ELR (cell line): ENCODE data around the gene ATP2A2.

Experiments used
- DNase-seq: peaks from one replicate; pipeline ENCODE4 v3.0.0-alpha.2; 2015; ENCODE audit warnings: low read depth

The ATP2A2 gene

DNA sequence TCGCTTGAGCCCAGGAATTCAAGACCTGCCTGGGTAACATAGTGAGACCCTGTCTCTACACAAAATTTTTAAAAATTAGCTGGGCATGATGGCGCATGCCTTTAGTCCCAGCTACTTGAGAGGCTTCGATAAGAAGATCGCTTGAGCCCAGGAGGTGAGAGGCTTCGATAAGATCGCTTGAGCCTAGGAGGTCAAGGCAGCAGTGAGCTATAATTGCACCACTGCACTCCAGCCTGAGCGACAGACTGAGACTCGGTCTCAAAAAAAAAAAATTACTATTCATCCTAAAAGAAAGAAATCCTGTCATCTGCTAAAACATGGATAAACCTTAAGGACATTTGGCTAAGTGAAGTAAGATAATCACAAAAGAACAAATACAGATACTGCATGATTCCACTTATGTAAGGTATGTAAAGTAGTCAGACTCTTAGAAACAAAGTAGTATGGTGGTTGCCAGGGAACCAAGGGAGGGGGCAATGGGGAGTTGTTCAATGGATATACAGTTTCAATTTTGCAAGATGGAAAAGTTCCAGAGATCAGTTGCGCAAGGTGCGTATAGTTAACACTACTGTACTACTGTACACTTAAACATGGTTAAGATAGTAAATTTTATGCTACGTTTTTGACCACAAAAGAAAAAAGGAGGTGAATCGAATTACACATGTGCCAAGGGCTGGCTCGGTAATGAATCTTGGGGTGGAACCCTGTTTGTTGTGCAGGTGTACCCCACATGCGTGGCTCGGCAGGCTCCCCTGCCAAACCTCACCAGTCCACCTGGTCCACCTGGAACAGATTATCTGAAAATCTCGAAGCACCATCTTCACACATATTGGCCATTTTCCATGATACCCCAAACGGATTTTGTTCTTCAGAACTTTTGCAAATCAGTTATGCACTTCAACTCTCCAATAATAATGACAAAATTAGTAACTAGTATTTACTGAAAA, 18.3 kb upstream of the ATP2A2 start:
- no peak for DNase-seq

DNA sequence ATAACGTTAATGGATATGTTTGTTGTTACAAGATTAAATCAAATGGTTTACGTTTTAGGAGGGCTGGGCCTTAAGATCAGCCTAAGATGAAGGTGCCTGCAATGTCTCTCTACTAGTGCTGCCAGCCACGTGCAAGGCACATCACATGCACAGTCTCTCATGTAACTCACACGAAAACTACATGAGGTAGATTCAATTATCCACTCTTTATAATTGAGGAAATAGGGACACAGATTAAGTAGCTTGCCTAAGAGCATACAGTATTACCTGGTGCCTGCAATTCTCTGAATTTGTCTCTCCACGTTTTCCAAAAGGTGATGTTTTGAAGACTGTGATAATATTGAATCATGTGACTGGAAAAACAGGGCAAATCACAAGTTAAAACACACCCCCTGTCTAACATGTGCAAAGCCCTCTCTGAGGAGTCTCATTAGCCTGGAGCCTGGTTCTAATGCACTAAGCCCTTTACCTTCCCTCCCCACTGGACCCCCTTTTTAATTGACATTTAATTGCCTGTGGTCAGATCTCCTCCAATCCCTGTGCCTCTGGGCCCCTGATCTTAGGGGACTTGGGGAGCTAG, 14.6 kb upstream of the ATP2A2 start:
- no peak for DNase-seq

GRCh38 chr12:110266980-110267620, 13.9 kb upstream of the ATP2A2 start:
- DNase-seq = peak; percentile 58

DNA sequence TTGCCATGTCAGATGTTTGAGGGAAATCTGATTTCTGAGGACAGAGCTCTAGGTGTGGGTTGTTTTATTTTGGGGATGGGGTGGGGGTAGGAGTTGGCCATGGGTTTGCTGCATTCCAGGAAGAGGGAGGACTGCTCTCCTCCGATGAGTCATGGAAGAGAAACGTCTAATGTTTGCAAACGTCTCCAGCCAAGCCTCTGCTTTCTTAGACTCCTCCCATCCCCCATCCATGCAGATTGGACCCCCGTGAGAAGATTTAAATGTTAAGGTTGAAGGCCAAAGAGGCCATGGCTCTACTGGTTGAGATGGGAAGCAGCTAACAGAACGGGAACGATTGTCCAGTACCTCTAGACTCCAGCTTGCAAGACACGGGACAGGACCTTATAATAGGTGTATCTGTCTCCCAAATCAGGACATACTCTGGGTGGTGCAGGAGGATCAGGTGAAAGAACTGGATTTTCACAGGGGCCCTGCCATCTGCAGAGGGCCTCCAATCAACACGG, 11.4 kb upstream of the ATP2A2 start:
- DNase-seq = peak; percentile 83

DNA sequence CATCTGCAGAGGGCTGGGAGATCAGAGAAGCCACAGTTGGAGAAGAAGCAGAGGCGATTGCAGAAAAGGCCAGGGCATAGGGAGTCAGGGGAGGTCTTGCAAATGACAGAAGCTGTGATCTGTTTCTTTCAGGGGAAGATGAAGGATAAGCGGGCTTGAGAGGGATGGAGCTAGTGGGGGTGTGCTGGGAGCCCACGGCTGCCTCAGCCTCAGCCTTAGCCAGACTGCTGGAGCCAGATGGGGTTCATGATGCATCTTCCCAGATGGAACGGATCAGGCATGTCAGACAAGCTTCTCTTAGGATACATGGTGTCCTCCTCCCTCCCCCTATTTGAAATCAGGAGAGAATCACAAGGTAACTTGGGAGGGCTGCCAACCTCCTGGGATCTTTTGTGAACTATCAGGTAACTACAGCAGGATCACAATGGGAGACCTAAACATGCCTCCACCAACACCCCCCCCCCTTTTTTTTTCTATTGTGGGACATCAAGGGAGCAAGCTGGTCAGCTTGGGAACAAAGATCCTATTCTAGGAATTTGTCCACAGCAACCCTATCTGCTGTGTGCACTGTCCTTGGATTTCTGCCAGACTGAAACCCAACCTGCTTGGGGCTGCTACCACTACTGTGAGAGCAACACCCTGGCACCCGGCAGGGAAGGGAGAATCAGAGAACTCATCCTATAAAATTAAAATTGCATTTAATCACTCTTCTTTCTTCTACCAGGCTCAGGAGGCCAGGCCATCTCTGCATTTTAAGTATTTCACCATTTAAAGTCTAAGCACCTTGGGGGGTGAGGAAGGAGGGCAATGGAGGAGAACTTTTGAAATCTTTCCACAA, 10.7 kb upstream of the ATP2A2 start:
- DNase-seq = peak; percentile 49

GRCh38 chr12:110271015-110271414, 10.0 kb upstream of the ATP2A2 start:
- DNase-seq = no peak

GRCh38 chr12:110277530-110278254, 3.4 kb upstream of the ATP2A2 start:
- DNase-seq = no peak

- no peak for DNase-seq
These were observed 2.9 kb upstream of the ATP2A2 start for GRCh38 chr12:110278255-110278536.

DNA sequence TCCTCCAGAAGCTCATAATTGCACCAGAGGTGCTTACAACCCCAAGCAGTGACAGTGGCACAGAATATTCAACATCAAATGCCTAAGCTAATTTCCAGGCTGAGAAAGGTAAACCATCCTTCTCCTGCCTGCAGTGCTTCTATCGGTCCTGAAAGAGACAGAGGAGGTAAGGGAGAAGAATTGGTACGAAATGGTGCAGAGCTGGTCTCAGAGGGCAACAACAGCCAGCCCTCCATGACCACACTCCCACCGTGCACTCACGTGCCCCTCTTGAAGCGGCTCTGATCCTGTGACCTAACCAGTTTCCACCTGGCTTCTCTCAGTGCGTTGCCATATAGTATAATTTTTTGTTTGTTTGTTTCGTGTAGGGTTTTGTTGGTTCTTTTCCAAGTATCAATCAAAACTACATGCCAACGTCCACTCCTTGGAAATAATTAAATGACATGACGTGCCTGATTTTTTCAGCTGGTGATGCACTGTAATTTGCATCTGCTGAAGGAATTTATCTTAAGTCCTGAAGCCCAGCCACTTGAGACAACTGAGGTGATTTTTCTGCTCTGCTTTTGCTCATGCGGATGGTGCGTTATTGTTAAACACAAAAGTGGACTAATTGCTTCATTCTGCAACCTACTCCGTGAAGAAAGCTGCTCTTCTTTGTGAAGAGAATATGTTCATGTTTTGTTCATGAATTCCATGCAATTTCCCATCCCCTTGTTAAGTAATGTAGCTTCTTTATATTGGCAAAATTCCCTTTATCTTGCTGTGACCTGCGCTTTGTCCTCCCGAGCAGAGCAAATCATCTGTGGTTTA, 1.3 kb upstream of the ATP2A2 start:
- DNase-seq = no peak

DNA sequence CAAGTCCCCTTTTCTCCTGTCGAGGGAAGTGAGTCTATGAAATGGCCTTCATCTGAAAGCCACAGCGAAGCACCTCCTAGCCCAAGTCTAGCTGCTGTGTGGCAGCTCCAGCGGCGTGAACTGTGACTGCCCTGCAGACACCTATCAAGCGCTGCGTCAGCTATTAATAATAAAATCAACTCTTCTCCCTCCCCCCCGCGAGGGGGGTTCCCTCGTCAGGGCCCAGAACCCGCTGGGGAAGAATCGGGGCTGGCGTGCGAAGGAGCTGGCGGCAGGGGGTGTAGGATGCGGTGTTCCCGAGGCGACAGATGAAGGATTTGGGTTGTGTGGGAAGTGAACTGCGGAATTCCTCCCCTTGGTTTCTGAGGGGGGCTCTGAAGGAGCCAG, 662 bp upstream of the ATP2A2 start:
- DNase-seq = peak; percentile 72

GRCh38 chr12:110281549-110282299, 677 bp downstream of the ATP2A2 start:
- peak; percentile 71 for DNase-seq

GRCh38 chr12:110282300-110282860, 1.3 kb downstream of the ATP2A2 start:
- peak; percentile 74 for DNase-seq

DNA sequence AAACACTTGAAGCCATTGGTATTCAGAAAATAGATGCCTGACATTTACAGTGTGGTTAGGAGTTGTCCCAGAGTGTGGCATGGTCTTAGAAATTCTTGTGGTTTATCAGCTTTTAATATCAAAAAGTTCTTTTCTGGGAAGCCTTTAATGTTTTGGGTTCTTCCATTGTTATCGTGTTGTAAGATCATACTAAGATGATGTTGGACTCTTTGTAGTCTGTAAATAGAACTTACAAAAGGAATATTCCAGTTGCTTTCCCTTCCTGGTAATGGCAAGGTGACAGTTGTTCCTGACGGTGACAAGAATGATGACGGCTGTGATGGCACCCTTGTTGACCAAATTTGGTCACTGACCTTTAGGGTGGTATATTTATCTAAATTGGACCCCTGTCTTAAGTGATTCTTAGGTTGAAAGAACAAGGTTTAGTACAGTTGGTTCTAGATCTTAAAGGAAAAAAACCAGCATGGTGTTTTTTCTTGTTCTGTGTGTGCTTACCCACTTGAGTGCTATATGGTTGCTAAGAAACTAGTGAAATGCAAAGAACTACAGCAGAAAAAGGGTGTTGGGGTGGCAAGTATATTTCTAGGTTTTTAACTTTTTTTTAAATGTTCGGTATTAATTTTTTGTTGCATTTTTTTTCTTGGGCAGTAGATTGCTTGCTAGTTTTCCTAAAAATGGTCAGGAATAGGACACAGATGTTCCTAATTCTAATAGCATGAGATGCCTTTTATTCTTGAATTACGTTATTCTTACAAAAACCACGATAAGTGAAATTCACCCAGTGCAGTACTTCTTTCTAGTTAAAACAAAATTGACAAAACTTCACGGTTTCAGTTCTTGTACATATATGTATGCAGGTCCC, 2.1 kb downstream of the ATP2A2 start:
- DNase-seq = no peak

DNA sequence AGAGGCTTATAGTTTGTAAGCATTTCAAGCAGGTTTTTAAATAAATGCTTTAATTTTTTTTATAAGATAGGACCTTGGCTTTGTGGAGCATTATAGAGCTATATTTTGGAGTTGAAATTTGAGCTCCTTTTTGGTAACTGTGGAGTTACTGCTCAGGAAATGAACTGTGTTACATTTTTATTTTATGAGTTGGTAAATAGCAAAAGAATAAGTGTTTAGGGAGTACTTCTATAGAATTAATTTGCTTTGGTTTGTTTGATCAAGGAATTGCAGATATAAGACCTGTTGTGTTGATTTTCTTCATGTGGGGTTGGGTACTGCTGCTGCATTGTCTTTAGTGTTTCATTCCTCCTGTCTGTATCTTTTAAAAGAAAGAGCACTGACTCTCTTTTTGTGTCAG, 3.5 kb downstream of the ATP2A2 start:
- no peak for DNase-seq

DNA sequence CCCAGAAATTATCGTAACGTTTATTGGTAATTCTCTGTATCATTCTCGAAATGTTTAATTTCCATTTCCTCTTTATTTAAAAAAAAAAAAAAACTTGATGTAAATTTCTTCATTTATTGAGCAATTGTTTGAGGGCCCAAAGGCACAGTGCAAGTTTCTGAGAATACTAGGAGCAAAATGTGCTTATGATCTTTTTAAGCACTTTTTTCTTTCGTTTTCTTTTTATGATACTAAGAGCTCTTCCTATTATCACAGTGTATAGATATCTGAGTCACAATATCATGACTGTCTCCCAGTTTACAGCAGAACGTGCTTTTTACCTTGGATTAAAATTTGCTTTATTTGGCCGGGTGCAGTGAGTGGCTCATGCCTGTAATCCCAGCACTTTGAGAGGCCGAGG, 5.6 kb downstream of the ATP2A2 start:
- peak; percentile 64 for DNase-seq

DNA sequence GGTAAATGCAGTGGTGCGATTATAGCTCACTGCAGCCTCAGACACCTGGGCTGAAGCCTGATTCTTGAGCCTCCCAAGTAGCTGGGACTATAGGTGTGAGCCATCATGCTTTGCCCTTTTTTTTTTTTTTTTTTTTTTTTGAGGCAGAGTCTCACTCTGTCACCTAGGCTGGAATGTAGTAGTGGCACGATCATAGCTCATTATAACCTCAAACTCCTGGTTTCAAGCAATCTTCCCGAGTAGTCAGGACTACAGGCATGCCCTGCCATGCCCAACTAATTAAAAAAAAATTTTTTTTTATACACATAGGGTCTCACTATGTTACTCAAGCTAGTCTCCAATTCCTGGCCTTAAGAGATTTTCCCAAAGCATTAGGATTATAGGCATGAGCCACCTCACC, 6.9 kb downstream of the ATP2A2 start:
- DNase-seq = no peak

DNA sequence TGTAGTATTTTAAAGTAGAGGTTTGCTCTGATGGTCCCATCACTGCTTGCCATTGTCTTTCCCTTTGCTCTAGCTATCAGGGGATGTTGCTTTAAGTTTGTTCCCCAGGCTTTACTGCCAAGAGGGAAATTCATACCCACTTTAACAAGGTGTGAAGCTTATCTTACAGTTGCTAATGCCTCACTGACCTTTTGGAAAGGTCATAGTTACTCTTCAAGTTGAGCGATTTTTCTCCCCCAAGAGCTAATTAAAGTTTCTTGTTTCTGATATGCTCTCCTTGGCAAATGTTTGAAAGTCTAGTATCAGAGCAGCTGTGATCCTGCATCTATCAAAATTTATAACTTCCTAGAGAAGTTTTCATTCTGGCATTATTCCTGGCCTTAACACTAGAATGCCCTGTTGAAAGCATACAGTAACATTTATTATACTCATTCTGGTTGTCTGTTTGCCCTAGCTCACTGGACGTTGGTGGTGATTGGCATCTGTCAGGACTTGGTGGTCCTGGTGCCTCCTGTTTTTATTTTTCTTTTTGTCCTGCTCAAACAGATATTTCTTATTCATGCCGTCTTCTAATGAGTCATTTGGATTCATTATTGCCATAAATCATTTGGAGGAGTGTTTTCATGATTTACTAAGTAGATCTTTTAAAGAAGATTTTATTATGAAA, 8.1 kb downstream of the ATP2A2 start:
- DNase-seq = no peak

DNA sequence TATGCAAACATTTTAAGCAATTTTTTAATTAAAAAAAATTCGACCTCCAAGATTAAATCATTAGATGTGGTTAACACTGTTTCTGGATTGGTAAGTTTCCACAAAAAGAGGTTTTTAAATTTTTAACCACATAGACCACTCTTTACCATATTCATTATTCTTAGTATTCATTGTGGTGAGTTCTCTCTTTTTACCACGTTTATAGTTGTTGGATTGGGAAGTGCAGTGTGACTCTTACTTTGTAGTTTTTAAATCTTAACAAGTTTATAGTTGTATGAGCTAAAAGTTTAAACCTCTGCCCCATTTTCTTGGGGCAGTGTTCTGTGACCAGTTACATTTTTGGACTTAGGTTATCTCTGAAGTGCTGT, 8.6 kb downstream of the ATP2A2 start:
- DNase-seq = no peak
